NB4 (cell line): ENCODE results near the gene ZNF618.

Experiments used
- MAX ChIP-seq: IDR thresholded peaks from 2 replicates; pipeline ENCODE4 v1.6.1; 2011; ENCODE audit warnings: low read depth, low read length
- POLR2A ChIP-seq: IDR thresholded peaks from 2 replicates; pipeline ENCODE4 v1.6.1; 2011; ENCODE audit warnings: mild to moderate bottlenecking; ENCODE audit not compliant: insufficient read length; ENCODE audit errors: extremely low read depth
- TF ChIP-seq, protein P1 (sequence below): IDR thresholded peaks from one replicate; pipeline ENCODE4 v1.5.1; 2012; ENCODE audit warnings: low read depth, low read length

- TF ChIP-seq, protein P1, sequence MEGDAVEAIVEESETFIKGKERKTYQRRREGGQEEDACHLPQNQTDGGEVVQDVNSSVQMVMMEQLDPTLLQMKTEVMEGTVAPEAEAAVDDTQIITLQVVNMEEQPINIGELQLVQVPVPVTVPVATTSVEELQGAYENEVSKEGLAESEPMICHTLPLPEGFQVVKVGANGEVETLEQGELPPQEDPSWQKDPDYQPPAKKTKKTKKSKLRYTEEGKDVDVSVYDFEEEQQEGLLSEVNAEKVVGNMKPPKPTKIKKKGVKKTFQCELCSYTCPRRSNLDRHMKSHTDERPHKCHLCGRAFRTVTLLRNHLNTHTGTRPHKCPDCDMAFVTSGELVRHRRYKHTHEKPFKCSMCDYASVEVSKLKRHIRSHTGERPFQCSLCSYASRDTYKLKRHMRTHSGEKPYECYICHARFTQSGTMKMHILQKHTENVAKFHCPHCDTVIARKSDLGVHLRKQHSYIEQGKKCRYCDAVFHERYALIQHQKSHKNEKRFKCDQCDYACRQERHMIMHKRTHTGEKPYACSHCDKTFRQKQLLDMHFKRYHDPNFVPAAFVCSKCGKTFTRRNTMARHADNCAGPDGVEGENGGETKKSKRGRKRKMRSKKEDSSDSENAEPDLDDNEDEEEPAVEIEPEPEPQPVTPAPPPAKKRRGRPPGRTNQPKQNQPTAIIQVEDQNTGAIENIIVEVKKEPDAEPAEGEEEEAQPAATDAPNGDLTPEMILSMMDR, result no peak
- no peak for TF ChIP-seq POLR2A
- no peak for TF ChIP-seq MAX
These were observed 113.1 kb downstream of the ZNF618 start for GRCh38 chr9:113989017-113989713.
